Activated CD4-positive, alpha-beta T cell treated with anti-CD3 and anti-CD28 coated beads, Interleukin-2, amount 50 U/mL, for 16 hours (primary cell): Measurements from ENCODE around the gene KATNB1.
"Not testable (repeated sequence)": the region's sequence is repeated elsewhere in the genome, so short reads cannot be mapped to it uniquely, and the experiment has no call there.

Experiments used
- DNase-seq: peaks from one replicate; pipeline ENCODE4 v3.0.0-alpha.2; 2020

KATNB1 gene

GRCh38 chr16:57746316-57746715 lies 10.7 kb downstream of the KATNB1 start:
- DNase-seq = not testable (repeated sequence)

GRCh38 chr16:57747091-57747490 lies 11.5 kb downstream of the KATNB1 start:
- no peak for DNase-seq

GRCh38 chr16:57747496-57747895 lies 11.9 kb downstream of the KATNB1 start:
- DNase-seq = no peak

- no peak for DNase-seq
These were observed 12.4 kb downstream of the KATNB1 start for GRCh38 chr16:57747996-57748395.

GRCh38 chr16:57748596-57748995 lies 13.0 kb downstream of the KATNB1 start:
- no peak for DNase-seq

- DNase-seq = no peak
These were observed 13.6 kb downstream of the KATNB1 start for GRCh38 chr16:57749101-57749692.

GRCh38 chr16:57749856-57750452 lies 14.4 kb downstream of the KATNB1 start:
- DNase-seq = no peak

- DNase-seq = no peak
These were observed 15.4 kb downstream of the KATNB1 start for GRCh38 chr16:57750796-57751538.

GRCh38 chr16:57751539-57752202 lies 16.1 kb downstream of the KATNB1 start:
- DNase-seq = no peak

GRCh38 chr16:57752203-57752580 lies 16.6 kb downstream of the KATNB1 start:
- DNase-seq = no peak

- no peak for DNase-seq
These were observed 17.2 kb downstream of the KATNB1 start for GRCh38 chr16:57752581-57753447.

- no peak for DNase-seq
These were observed 18.1 kb downstream of the KATNB1 start for GRCh38 chr16:57753448-57754353.

GRCh38 chr16:57754354-57755060 lies 18.9 kb downstream of the KATNB1 start:
- no peak for DNase-seq

- no peak for DNase-seq
These were observed 19.6 kb downstream of the KATNB1 start for GRCh38 chr16:57755061-57755684.

GRCh38 chr16:57755726-57756423 lies 20.3 kb downstream of the KATNB1 start:
- no peak for DNase-seq

- DNase-seq = no peak
These were observed 21.1 kb downstream of the KATNB1 start for GRCh38 chr16:57756424-57757325.

GRCh38 chr16:57757326-57757786 lies 21.8 kb downstream of the KATNB1 start:
- DNase-seq = peak; percentile 89

- DNase-seq = no peak
These were observed 22.3 kb downstream of the KATNB1 start for GRCh38 chr16:57757883-57758282.
